Measurements from ENCODE around the gene GJA3.

- TF ChIP-seq CTCF (conservative IDR thresholded peaks at IDR 0.05) = no peak
- no peak for TF ChIP-seq EZH2 (IDR thresholded peaks at IDR 0.05; ENCODE audit: low read depth)
Observed at GRCh38 chr13:20150561-20150960, 10.3 kb downstream of the GJA3 start.

Data from PC-9 (cell line).